Left ventricle myocardium inferior (tissue), 1 donor: Measurements from ENCODE around the gene DKKL1. TPM values are rescaled to one million over a fixed set of nuclear protein-coding genes. Genes with fewer than 3 reads are reported as not detected.
"Not testable (repeated sequence)": the region's sequence is repeated elsewhere in the genome, so short reads cannot be mapped to it uniquely, and the experiment has no call there.

Source experiments
- DNase-seq: peaks from one replicate; pipeline ENCODE4 v3.0.0-alpha.2; 2020
- H3K27ac ChIP-seq: fragments of 200-600 bp; replicated peaks from 2 replicates; pipeline ENCODE4 v1.8.0; 2021
- H3K27me3 ChIP-seq: fragments of 200-600 bp; 2 replicates; pipeline ENCODE4 v1.8.0; 2021; ENCODE audit warnings: low read depth
- H3K36me3 ChIP-seq: fragments of 200-600 bp; 2 replicates; pipeline ENCODE4 v1.8.0; 2021
- H3K4me1 ChIP-seq: fragments of 200-600 bp; 2 replicates; pipeline ENCODE4 v1.8.0; 2021
- H3K4me3 ChIP-seq: fragments of 200-600 bp; 2 replicates; pipeline ENCODE4 v1.8.0; 2021; ENCODE audit warnings: mild to moderate bottlenecking, moderate library complexity
- H3K9me3 ChIP-seq: fragments of 200-600 bp; replicated peaks from 2 replicates; pipeline ENCODE4 v1.8.0; 2021
- intact Hi-C: fragments of 100-400 bp; cut with micrococcal nuclease; formaldehyde crosslinking; loops from one replicate; pipeline ENCODE4 v1.11.0; 2022
- total RNA-seq: library from RNA; stranded (reverse); fragmentation: NEBNext Ultra II Directional; extraction: Animal tissue kit (Norgen Biotek cat#: 25700); gene quantifications from one replicate; pipeline ENCODE4 v1.2.1, GENCODE V29; 2021
- TF ChIP-seq, protein P1 (sequence below): fragments of 200-600 bp; IDR thresholded peaks from 2 replicates; pipeline ENCODE4 v1.8.0; 2021; ENCODE audit warnings: antibody characterized with exemption, mild to moderate bottlenecking, borderline replicate concordance
- donor health status: DM: no; HTN: yes; CAD: no; lungs with severe emphysema.

The DKKL1 gene
- total RNA-seq, 1 donor from 2014 or later: not detected

DNA sequence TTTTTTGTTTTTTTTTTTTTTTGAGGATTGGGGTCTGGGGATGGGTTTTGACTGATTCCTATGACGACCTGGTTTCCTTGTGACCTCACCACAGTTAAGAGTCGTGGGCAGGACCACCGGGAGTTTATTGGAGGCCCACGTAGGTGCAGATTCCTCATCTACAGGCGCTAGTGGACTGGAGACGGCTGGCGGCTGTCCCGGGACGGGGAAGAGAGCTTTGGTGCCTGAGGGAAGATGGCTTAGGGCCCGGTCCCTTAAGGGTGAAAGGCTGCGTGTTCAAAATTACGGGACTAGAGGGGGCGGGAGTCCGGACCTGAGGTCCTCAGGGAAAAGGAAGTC is 779 bp upstream of the DKKL1 start:
- TF ChIP-seq, protein P1, sequence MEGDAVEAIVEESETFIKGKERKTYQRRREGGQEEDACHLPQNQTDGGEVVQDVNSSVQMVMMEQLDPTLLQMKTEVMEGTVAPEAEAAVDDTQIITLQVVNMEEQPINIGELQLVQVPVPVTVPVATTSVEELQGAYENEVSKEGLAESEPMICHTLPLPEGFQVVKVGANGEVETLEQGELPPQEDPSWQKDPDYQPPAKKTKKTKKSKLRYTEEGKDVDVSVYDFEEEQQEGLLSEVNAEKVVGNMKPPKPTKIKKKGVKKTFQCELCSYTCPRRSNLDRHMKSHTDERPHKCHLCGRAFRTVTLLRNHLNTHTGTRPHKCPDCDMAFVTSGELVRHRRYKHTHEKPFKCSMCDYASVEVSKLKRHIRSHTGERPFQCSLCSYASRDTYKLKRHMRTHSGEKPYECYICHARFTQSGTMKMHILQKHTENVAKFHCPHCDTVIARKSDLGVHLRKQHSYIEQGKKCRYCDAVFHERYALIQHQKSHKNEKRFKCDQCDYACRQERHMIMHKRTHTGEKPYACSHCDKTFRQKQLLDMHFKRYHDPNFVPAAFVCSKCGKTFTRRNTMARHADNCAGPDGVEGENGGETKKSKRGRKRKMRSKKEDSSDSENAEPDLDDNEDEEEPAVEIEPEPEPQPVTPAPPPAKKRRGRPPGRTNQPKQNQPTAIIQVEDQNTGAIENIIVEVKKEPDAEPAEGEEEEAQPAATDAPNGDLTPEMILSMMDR: no peak
- Histone ChIP-seq H3K4me3 (peak overlapping the region; percentile 85), H3K4me1 (peaks cover 26% of the 10 kb centered on the region), H3K27me3 (no peaks in the 10 kb centered on the region), H3K36me3 (peaks cover 18% of the 10 kb centered on the region), H3K27ac (peak overlapping the region; percentile 96), H3K9me3 (no peaks in the 10 kb centered on the region)
- intact Hi-C loops: no loop called here
- DNase-seq: peak; percentile 59

DNA sequence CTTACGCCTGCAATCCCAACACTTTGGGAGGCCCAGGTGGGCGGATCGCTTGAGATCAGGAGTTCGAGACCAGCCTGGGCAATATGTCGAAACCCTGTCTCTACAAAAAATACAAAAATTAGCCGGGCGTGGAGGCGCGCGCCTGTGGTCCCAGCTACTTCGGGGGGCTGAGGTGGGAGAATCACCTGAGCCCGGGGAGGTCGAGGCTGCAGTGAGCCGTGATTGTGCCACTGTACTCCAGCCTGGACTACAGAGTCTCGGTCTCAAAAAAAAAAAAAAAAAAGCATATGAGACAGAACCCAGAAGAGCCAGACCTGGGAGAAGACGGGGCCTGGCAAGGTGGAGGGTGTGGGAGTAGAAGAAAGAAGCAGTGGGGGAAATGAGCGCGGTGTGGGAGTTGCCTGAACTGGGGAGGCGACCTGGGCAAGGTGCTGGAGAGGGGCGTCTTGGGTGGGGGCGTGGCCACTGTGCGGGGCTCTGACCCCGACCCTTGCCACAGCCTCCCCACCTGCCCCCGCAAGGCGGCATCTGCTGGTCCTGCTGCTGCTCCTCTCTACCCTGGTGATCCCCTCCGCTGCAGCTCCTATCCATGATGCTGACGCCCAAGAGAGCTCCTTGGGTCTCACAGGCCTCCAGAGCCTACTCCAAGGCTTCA is 533 bp downstream of the DKKL1 start:
- Histone ChIP-seq H3K4me1 (peaks cover 26% of the 10 kb centered on the region), H3K9me3 (peaks cover 11% of the 10 kb centered on the region), H3K27ac (peak overlapping the region; percentile 96), H3K36me3 (peaks cover 5% of the 10 kb centered on the region), H3K27me3 (no peaks in the 10 kb centered on the region), H3K4me3 (peak overlapping the region; percentile 85)
- intact Hi-C loops: no loop called here
- TF ChIP-seq, protein P1: no peak
- no peak for DNase-seq

DNA sequence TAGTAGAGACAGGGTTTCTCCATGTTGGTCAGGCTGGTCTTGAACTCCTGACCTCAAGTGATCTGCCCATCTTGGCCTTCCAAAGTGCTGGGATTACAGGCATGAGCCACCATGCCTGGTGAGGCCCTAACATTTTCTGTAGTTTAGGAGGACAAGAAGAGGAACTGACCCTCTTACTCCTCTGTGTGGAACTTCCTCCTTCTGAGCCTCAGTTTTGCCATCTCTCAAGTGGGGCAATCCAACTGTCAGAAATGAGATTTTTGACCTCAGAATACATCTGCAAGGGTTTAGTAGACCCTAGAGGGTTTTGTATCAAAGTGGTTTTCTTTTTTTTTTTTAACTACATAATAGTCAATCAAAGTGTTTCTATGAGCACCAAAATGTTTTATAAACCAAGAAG is 2.4 kb downstream of the DKKL1 start:
- Histone ChIP-seq H3K27ac (no peak overlapping the region), H3K4me1 (peaks cover 26% of the 10 kb centered on the region), H3K4me3 (no peak overlapping the region), H3K36me3 (no peaks in the 10 kb centered on the region), H3K9me3 (peaks cover 25% of the 10 kb centered on the region), H3K27me3 (no peaks in the 10 kb centered on the region)
- intact Hi-C loops: no loop called here
- no peak for DNase-seq
- TF ChIP-seq, protein P1: no peak

- intact Hi-C loops: no loop called here
- Histone ChIP-seq H3K4me1 (peaks cover 3% of the 10 kb centered on the region), H3K36me3 (no peaks in the 10 kb centered on the region), H3K4me3 (no peak overlapping the region), H3K9me3 (peaks cover 25% of the 10 kb centered on the region), H3K27me3 (no peaks in the 10 kb centered on the region), H3K27ac (no peak overlapping the region)
- no peak for DNase-seq
- TF ChIP-seq, protein P1: no peak
These were observed 5.2 kb downstream of the DKKL1 start for GRCh38 chr19:49368711-49369358.

- H3K4me3 ChIP-seq: no peak overlapping the region
- TF ChIP-seq, protein P1: no peak
- no peaks in the 10 kb centered on the region for H3K36me3 ChIP-seq
- intact Hi-C loops: no loop called here
- no peak overlapping the region for H3K27ac ChIP-seq
- H3K9me3 ChIP-seq: peaks cover 25% of the 10 kb centered on the region
- DNase-seq: no peak
- no peaks in the 10 kb centered on the region for H3K4me1 ChIP-seq
- peaks cover 17% of the 10 kb centered on the region for H3K27me3 ChIP-seq
These were observed 7.5 kb downstream of the DKKL1 start for GRCh38 chr19:49371184-49371583.

- intact Hi-C loops: not testable (repeated sequence)
These were observed 9.5 kb downstream of the DKKL1 start for GRCh38 chr19:49373174-49373573.

More at GRCh38 chr19:49373174-49373573, 9.5 kb downstream of the DKKL1 start:
- H3K36me3 ChIP-seq, DNase-seq, H3K27ac ChIP-seq, H3K4me3 ChIP-seq, H3K4me1 ChIP-seq: not testable (repeated sequence)
- Histone ChIP-seq H3K9me3 (peaks cover 24% of the 10 kb centered on the region), H3K27me3 (peaks cover 28% of the 10 kb centered on the region)
